A549 (cell line): Measurements from ENCODE around the gene ADAMTS14. TPM values are rescaled to one million over a fixed set of nuclear protein-coding genes. Genes with fewer than 3 reads are reported as not detected.

ENCODE experiments used
- ATAC-seq, 2 experiments: fragments of 200-7000 bp in 1 of 2; fragments of >200 bp in 1 of 2; cut with Nextera tagmentation in 1 of 2; cut with Tn5 transposase in 1 of 2; 3 replicates each; pipeline versions ENCODE4 v1.8.0 to v1.9.1; 2018 to 2020; ENCODE audit warnings: mild to moderate bottlenecking in 1 of 2, moderate library complexity in 1 of 2
- CTCF ChIA-PET: fragments of 300-600 bp; sonication (Branson Sonifier 250); formaldehyde crosslinking; extraction: SDS; loops from one replicate; lab custom pipeline; 2021; ENCODE audit warnings: antibody characterized with exemption, inconsistent platforms; lab: Yijun Ruan, JAX
- POLR2A ChIA-PET: fragments of 350-600 bp; formaldehyde crosslinking; extraction: SDS; loops from one replicate; lab custom pipeline; 2021; ENCODE audit warnings: antibody characterized with exemption, inconsistent platforms; lab: Yijun Ruan, JAX
- DNase-seq, 2 experiments: peaks; one replicate each; pipeline versions ENCODE4 v3.0.0 to v3.0.0-alpha.2; 2011 to 2016; ENCODE audit warnings: low read depth in 1 of 2, low spot score in 1 of 2
- FAIRE-seq: peaks from 2 replicates; lab custom pipeline; 2011; peaks lifted over from hg19 to GRCh38; lab: Jason Lieb, UNC
- H3K27ac ChIP-seq, 2 experiments: fragments of >200 bp; sonication (Bioruptor Twin); formaldehyde crosslinking; 3 replicates each; pipeline ENCODE4 v1.5.1; 2016 to 2017
- H3K4me1 ChIP-seq: fragments of >200 bp; sonication (Bioruptor Twin); formaldehyde crosslinking; 3 replicates; pipeline ENCODE4 v1.6.1; 2016
- H3K4me2 ChIP-seq: fragments of >200 bp; sonication (Bioruptor Twin); formaldehyde crosslinking; 3 replicates; pipeline ENCODE4 v1.6.1; 2016
- H3K4me3 ChIP-seq: fragments of >200 bp; sonication (Bioruptor Twin); formaldehyde crosslinking; 3 replicates; pipeline ENCODE4 v1.5.1; 2016
- H3K9me3 ChIP-seq: fragments of >200 bp; sonication (Bioruptor Twin); formaldehyde crosslinking; 3 replicates; pipeline ENCODE4 v1.6.1; 2016
- CBX2 ChIP-seq: fragments of 200-600 bp; sonication (generic); IDR thresholded peaks from 2 replicates; pipeline ENCODE4 v1.6.1; 2016; ENCODE audit warnings: low read depth, mild to moderate bottlenecking, borderline replicate concordance
- CEBPB ChIP-seq, 2 experiments: fragments of >200 bp in 1 of 2; sonication (Bioruptor Twin) in 1 of 2; formaldehyde crosslinking in 1 of 2; IDR thresholded peaks; 2 replicates each; pipeline ENCODE4 v1.6.1; 2012 to 2016
- CHD2 ChIP-seq: fragments of 150-350 bp; IDR thresholded peaks from 2 replicates; pipeline ENCODE4 v1.6.1; 2014; ENCODE audit warnings: low read length; ENCODE audit not compliant: partially characterized antibody
- EHF ChIP-seq: fragments of 250-450 bp; sonication (Bioruptor Pico); IDR thresholded peaks from 2 replicates; pipeline ENCODE4 v1.5.0; 2020; ENCODE audit warnings: mild to moderate bottlenecking
- EHMT2 ChIP-seq: fragments of 200-600 bp; sonication (generic); IDR thresholded peaks from 2 replicates; pipeline ENCODE4 v1.6.1; 2016; ENCODE audit warnings: antibody characterized with exemption, low read depth, mild to moderate bottlenecking, moderate library complexity
- EP300 ChIP-seq, 2 experiments: fragments of >200 bp; sonication (Bioruptor Twin); formaldehyde crosslinking; IDR thresholded peaks; 2 replicates in 1 of 2; 3 replicates in 1 of 2; pipeline ENCODE4 v1.6.1; 2016 to 2017
- ESRRA ChIP-seq: fragments of 150-350 bp; IDR thresholded peaks from 2 replicates; pipeline ENCODE4 v1.6.1; 2014; ENCODE audit warnings: mild to moderate bottlenecking, low read length, borderline replicate concordance
- FOSB ChIP-seq: fragments of 250-450 bp; sonication (Bioruptor Pico); IDR thresholded peaks from 2 replicates; pipeline ENCODE4 v1.5.0; 2020; ENCODE audit warnings: mild to moderate bottlenecking, moderate library complexity
- FOSL2 ChIP-seq, 2 experiments: fragments of 450-650 bp in 1 of 2; fragments of >200 bp in 1 of 2; sonication (Bioruptor Twin) in 1 of 2; formaldehyde crosslinking; IDR thresholded peaks; 2 replicates each; pipeline versions ENCODE4 v1.5.0 to v1.6.1; 2016 to 2020; ENCODE audit warnings: mild to moderate bottlenecking in 1 of 2, moderate library complexity in 1 of 2
- HDAC2 ChIP-seq: fragments of 200-600 bp; sonication (generic); IDR thresholded peaks from 2 replicates; pipeline ENCODE4 v1.6.1; 2016
- HOXA7 ChIP-seq: fragments of 250-450 bp; sonication (Bioruptor Pico); IDR thresholded peaks from 2 replicates; pipeline ENCODE4 v1.5.0; 2020; ENCODE audit warnings: mild to moderate bottlenecking, moderate library complexity
- HOXB5 ChIP-seq: fragments of 250-450 bp; sonication (Bioruptor Pico); IDR thresholded peaks from 2 replicates; pipeline ENCODE4 v1.5.0; 2020; ENCODE audit warnings: mild to moderate bottlenecking, moderate library complexity
- KDM1A ChIP-seq: fragments of 200-600 bp; sonication (generic); IDR thresholded peaks from 2 replicates; pipeline ENCODE4 v1.6.1; 2016; ENCODE audit warnings: low read depth, mild to moderate bottlenecking
- MAFK ChIP-seq: fragments of 450-650 bp; IDR thresholded peaks from 2 replicates; pipeline ENCODE4 v1.6.1; 2014; ENCODE audit not compliant: partially characterized antibody
- MYC ChIP-seq: IDR thresholded peaks from 2 replicates; pipeline ENCODE4 v1.6.1; 2012; ENCODE audit warnings: mild to moderate bottlenecking, inconsistent platforms, low read length, improper control_type of control experiment, borderline replicate concordance
- NR3C1 ChIP-seq: fragments of >200 bp; sonication (Bioruptor Twin); formaldehyde crosslinking; IDR thresholded peaks from 3 replicates; pipeline ENCODE4 v1.6.1; 2017
- PHF8 ChIP-seq: fragments of 200-600 bp; sonication (generic); IDR thresholded peaks from 2 replicates; pipeline ENCODE4 v1.6.1; 2016; ENCODE audit warnings: low read depth, mild to moderate bottlenecking, antibody characterized with exemption, moderate library complexity, borderline replicate concordance
- POLR2A ChIP-seq: IDR thresholded peaks from 2 replicates; pipeline ENCODE4 v1.6.1; 2012; ENCODE audit warnings: mild to moderate bottlenecking, low read length
- POLR2AphosphoS2 ChIP-seq: conservative IDR thresholded peaks from 2 replicates; pipeline ENCODE4 v1.6.1; 2012; ENCODE audit warnings: low read length, improper control_type of control experiment, inconsistent platforms
- RARB ChIP-seq: fragments of 250-450 bp; sonication (Bioruptor Pico); IDR thresholded peaks from 2 replicates; pipeline ENCODE4 v1.8.0; 2021; ENCODE audit warnings: mild to moderate bottlenecking, moderate library complexity
- RCOR1 ChIP-seq: fragments of 150-350 bp; IDR thresholded peaks from 2 replicates; pipeline ENCODE4 v1.6.1; 2014; ENCODE audit warnings: antibody characterized with exemption, low read length, low read depth
- REST ChIP-seq: fragments of 200-600 bp; sonication (generic); IDR thresholded peaks from 2 replicates; pipeline ENCODE4 v1.6.1; 2016; ENCODE audit warnings: antibody characterized with exemption, mild to moderate bottlenecking, moderate library complexity
- RFX5 ChIP-seq: fragments of 450-650 bp; IDR thresholded peaks from 2 replicates; pipeline ENCODE4 v1.7.1; 2014; ENCODE audit warnings: antibody characterized with exemption, mild to moderate bottlenecking, moderate library complexity
- SREBF2 ChIP-seq: fragments of 450-650 bp; IDR thresholded peaks from 2 replicates; pipeline ENCODE4 v1.6.1; 2014; ENCODE audit warnings: mild to moderate bottlenecking, moderate library complexity
- ZC3H11A ChIP-seq: fragments of 450-650 bp; IDR thresholded peaks from 2 replicates; pipeline ENCODE4 v1.6.1; 2014; ENCODE audit warnings: antibody characterized with exemption, mild to moderate bottlenecking
- ZNF302 ChIP-seq: fragments of 250-450 bp; sonication (Bioruptor Pico); IDR thresholded peaks from 2 replicates; pipeline ENCODE4 v1.9.0; 2021; ENCODE audit warnings: inconsistent platforms, mild to moderate bottlenecking, moderate library complexity
- ZSCAN20 ChIP-seq: fragments of 250-450 bp; sonication (Bioruptor Pico); IDR thresholded peaks from 2 replicates; pipeline ENCODE4 v1.8.0; 2022; ENCODE audit warnings: mild to moderate bottlenecking, moderate library complexity
- WGBS: methylation state at CpG from one replicate; pipeline ENCODE4 v1.1.6; 2017; ENCODE audit errors: missing lambda C conversion rate; 5-methylcytosine and 5-hydroxymethylcytosine counted together
- polyA plus RNA-seq, 4 experiments: library from polyadenylated mRNA; depleted of rRNA in 3 of 4; stranded (reverse); fragments of >200 nt; fragmentation: RNase III in 1 of 4; extraction: RNeasy Plus Mini Kit Qiagen cat#74134 plus additional on column Dnase treatment in 1 of 4; gene quantifications; 2 replicates in 3 of 4; 3 replicates in 1 of 4; pipeline ENCODE4 v1.2.3, GENCODE V29; 2011 to 2017
- TF ChIP-seq, protein P1 (sequence below): IDR thresholded peaks from 2 replicates; pipeline ENCODE4 v1.6.1; 2012; ENCODE audit warnings: low read depth, borderline replicate concordance
- TF ChIP-seq, protein P2 (sequence below): fragments of >200 bp; sonication (Bioruptor Twin); formaldehyde crosslinking; IDR thresholded peaks from 3 replicates; pipeline ENCODE4 v1.5.1; 2016
- TF ChIP-seq, protein P3 (sequence below): fragments of 250-450 bp; sonication (Bioruptor Pico); IDR thresholded peaks from 2 replicates; pipeline ENCODE4 v1.5.0; 2020; ENCODE audit warnings: low read depth, mild to moderate bottlenecking, moderate library complexity
- TF ChIP-seq, protein P4 (sequence below): fragments of >200 bp; sonication (Bioruptor Twin); formaldehyde crosslinking; IDR thresholded peaks from 2 replicates; pipeline ENCODE4 v1.6.1; 2016

Gene ADAMTS14
- polyA plus RNA-seq, 2 of the 4 experiments (the other 2 are of a cell fraction), result 0.03 TPM; not detected in 1

DNA sequence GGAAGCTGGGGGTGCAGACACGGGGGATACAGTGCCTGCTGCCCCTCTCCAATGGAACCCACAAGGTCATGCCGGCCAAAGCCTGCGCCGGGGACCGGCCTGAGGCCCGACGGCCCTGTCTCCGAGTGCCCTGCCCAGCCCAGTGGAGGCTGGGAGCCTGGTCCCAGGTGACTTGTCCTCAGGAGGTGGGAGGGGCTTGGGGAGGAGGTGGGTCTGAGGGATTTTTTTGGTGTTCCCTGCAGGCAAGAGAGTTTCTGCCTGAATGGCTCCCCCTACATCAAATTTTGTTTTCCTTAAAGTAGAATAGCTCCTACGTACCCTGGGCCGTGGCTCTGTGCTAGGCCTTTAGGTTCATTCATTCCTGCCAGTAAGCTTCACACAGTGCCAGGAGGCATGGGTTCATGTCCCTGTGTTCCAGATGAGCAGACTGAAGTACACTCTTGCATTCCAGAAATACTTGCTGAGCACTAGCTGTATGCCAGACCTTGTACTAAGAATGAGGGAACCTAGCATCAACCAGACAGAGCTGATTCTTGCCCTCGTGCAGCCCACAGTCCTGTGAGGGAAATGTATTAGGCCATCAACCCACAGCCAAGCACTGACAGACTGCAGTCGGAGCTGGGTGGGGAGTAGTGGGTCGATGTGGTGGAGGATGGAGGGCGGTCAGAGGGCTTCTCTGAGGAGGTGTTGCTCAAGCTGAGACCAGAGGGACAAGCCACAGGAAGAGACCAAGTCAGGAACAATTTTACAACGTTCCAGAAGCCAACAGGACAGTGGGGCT lies 81.7 kb downstream of the ADAMTS14 start:
- DNase-seq, result no peak
- ATAC-seq, result no peak
- FAIRE-seq, result no peak
- no peaks in the 10 kb centered on the region for H3K4me1 ChIP-seq
- H3K4me2 ChIP-seq, result no peak overlapping the region
- no peak overlapping the region for H3K27ac ChIP-seq
- 68% methylated on average over 14 of the region's 15 CpGs for WGBS
- CTCF ChIA-PET, result interaction anchor here (0.8 to 12.8 kb wide), 7 partner anchors 16 to 203 kb away, joined by 3 to 129 read pairs (median 3); partner anchors contain the start of gene SGPL1
- H3K9me3 ChIP-seq, result no peaks in the 10 kb centered on the region
- TF ChIP-seq POLR2AphosphoS2, result no peak
- no peak for TF ChIP-seq EHMT2
- TF ChIP-seq, protein P1, sequence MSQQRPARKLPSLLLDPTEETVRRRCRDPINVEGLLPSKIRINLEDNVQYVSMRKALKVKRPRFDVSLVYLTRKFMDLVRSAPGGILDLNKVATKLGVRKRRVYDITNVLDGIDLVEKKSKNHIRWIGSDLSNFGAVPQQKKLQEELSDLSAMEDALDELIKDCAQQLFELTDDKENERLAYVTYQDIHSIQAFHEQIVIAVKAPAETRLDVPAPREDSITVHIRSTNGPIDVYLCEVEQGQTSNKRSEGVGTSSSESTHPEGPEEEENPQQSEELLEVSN, result no peak
- no peak for TF ChIP-seq MYC
- no peak for TF ChIP-seq MAFK
- no peak for TF ChIP-seq PHF8
- TF ChIP-seq, protein P2, sequence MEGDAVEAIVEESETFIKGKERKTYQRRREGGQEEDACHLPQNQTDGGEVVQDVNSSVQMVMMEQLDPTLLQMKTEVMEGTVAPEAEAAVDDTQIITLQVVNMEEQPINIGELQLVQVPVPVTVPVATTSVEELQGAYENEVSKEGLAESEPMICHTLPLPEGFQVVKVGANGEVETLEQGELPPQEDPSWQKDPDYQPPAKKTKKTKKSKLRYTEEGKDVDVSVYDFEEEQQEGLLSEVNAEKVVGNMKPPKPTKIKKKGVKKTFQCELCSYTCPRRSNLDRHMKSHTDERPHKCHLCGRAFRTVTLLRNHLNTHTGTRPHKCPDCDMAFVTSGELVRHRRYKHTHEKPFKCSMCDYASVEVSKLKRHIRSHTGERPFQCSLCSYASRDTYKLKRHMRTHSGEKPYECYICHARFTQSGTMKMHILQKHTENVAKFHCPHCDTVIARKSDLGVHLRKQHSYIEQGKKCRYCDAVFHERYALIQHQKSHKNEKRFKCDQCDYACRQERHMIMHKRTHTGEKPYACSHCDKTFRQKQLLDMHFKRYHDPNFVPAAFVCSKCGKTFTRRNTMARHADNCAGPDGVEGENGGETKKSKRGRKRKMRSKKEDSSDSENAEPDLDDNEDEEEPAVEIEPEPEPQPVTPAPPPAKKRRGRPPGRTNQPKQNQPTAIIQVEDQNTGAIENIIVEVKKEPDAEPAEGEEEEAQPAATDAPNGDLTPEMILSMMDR, result no peak
- TF ChIP-seq EP300 (IDR thresholded peaks at IDR 0.05), result no peak
- TF ChIP-seq ZNF302, result no peak
- TF ChIP-seq HOXB5 (CRISPR knock-in tag), result no peak
- no peak for TF ChIP-seq ZC3H11A
- TF ChIP-seq NR3C1, result no peak
- TF ChIP-seq ZSCAN20 (CRISPR knock-in tag), result no peak
- TF ChIP-seq CBX2, result no peak
- no peak for TF ChIP-seq KDM1A
- TF ChIP-seq FOSB (CRISPR knock-in tag), result no peak
- no peak for TF ChIP-seq POLR2A
- no peak for TF ChIP-seq CEBPB (IDR thresholded peaks at IDR 0.05)
- TF ChIP-seq RCOR1, result no peak
- TF ChIP-seq ESRRA, result no peak
- no peak overlapping the region for H3K4me3 ChIP-seq
- POLR2A ChIA-PET, result no interaction called here

- Histone ChIP-seq H3K4me3 (no peak overlapping the region), H3K4me1 (0 out of 3 replicates have a peak, but pooled peaks cover 5% of the 10 kb centered on the region), H3K4me2 (no peak overlapping the region), H3K27ac (no peak overlapping the region), H3K9me3 (no peaks in the 10 kb centered on the region)
- DNase-seq (no peak), FAIRE-seq (no peak), ATAC-seq (no peak)
- POLR2A ChIA-PET, result no interaction called here
- no peak for TF ChIP-seq HOXA7 (CRISPR knock-in tag)
- no peak for TF ChIP-seq RFX5
- no peak for TF ChIP-seq ZNF302
- TF ChIP-seq CHD2, result no peak
- TF ChIP-seq HDAC2, result no peak
- TF ChIP-seq, protein P3, sequence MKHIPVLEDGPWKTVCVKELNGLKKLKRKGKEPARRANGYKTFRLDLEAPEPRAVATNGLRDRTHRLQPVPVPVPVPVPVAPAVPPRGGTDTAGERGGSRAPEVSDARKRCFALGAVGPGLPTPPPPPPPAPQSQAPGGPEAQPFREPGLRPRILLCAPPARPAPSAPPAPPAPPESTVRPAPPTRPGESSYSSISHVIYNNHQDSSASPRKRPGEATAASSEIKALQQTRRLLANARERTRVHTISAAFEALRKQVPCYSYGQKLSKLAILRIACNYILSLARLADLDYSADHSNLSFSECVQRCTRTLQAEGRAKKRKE (CRISPR knock-in tag), result no peak
- TF ChIP-seq POLR2A, result no peak
- TF ChIP-seq, protein P4, sequence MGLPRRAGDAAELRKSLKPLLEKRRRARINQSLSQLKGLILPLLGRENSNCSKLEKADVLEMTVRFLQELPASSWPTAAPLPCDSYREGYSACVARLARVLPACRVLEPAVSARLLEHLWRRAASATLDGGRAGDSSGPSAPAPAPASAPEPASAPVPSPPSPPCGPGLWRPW, result no peak
- TF ChIP-seq SREBF2, result no peak
- no peak for TF ChIP-seq ZC3H11A
- TF ChIP-seq CBX2, result no peak
- no peak for TF ChIP-seq RARB (CRISPR knock-in tag)
- TF ChIP-seq EHF (CRISPR knock-in tag), result no peak
- no peak for TF ChIP-seq REST
- no peak for TF ChIP-seq FOSL2 (IDR thresholded peaks at IDR 0.05)
- TF ChIP-seq FOSL2 (CRISPR knock-in tag; IDR thresholded peaks at IDR 0.05), result no peak
- CTCF ChIA-PET, result interaction anchor here (0.8 to 12.8 kb wide), 8 partner anchors 8 to 246 kb away, joined by 3 to 129 read pairs (median 10); no protein-coding TSS in a partner anchor
- 27% methylated on average over 8 of the region's 8 CpGs for WGBS
These were observed 84.5 kb downstream of the ADAMTS14 start for GRCh38 chr10:70756700-70757360.
